ENCODE measurements around the gene ACSF3. TPM values are rescaled to one million over a fixed set of nuclear protein-coding genes. Genes with fewer than 3 reads are reported as not detected.

Gene ACSF3
- total RNA-seq, 2 experiments from 2014 or later, result 57.3 to 62.0 TPM

- DNase-seq, result no peak
- CTCF ChIA-PET, result no interaction called here
- H3K4me1 Mint-ChIP-seq, result peaks cover 48% of the 10 kb centered on the region
- H3K4me3 Mint-ChIP-seq, result no peak overlapping the region
- H3K27ac Mint-ChIP-seq, result no peak overlapping the region
- no peaks in the 10 kb centered on the region for H3K27me3 Mint-ChIP-seq
- POLR2A ChIA-PET, result no interaction called here
- H3K36me3 Mint-ChIP-seq (ENCODE audit: low read depth), result peaks cover 75% of the 10 kb centered on the region
- H3K9me3 Mint-ChIP-seq, result no peaks in the 10 kb centered on the region
Observed at GRCh38 chr16:89104930-89105571, 11.4 kb downstream of the ACSF3 start.

GRCh38 chr16:89105599-89106151 is 12.0 kb downstream of the ACSF3 start:
- no peak for DNase-seq
- peaks cover 71% of the 10 kb centered on the region for H3K36me3 Mint-ChIP-seq (ENCODE audit: low read depth)
- POLR2A ChIA-PET, result no interaction called here

GRCh38 chr16:89106533-89107202 is 13.0 kb downstream of the ACSF3 start:
- no peak overlapping the region for H3K27ac Mint-ChIP-seq
- ChIA-PET POLR2A (interaction anchor here (0.7 kb wide), 1 partner anchor 64 kb away, joined by 4 read pairs; no protein-coding TSS in a partner anchor), CTCF (no interaction called here)
- no peaks in the 10 kb centered on the region for H3K27me3 Mint-ChIP-seq
- no peak for DNase-seq
- peaks cover 32% of the 10 kb centered on the region for H3K4me1 Mint-ChIP-seq
- peaks cover 62% of the 10 kb centered on the region for H3K36me3 Mint-ChIP-seq (ENCODE audit: low read depth)
- H3K9me3 Mint-ChIP-seq, result no peaks in the 10 kb centered on the region
- no peak overlapping the region for H3K4me3 Mint-ChIP-seq

More at GRCh38 chr16:89105599-89106151, 12.0 kb downstream of the ACSF3 start:
- H3K4me1 Mint-ChIP-seq, result peaks cover 42% of the 10 kb centered on the region
- CTCF ChIA-PET, result no interaction called here
- H3K27me3 Mint-ChIP-seq, result no peaks in the 10 kb centered on the region
- H3K9me3 Mint-ChIP-seq, result no peaks in the 10 kb centered on the region
- no peak overlapping the region for H3K27ac Mint-ChIP-seq
- H3K4me3 Mint-ChIP-seq, result no peak overlapping the region

GRCh38 chr16:89107203-89107582 is 13.5 kb downstream of the ACSF3 start:
- Mint-ChIP-seq H3K36me3 (ENCODE audit: low read depth) (peaks cover 57% of the 10 kb centered on the region), H3K4me3 (no peak overlapping the region)
- CTCF ChIA-PET, result no interaction called here

GRCh38 chr16:89108416-89108815 is 14.8 kb downstream of the ACSF3 start:
- Mint-ChIP-seq H3K36me3 (ENCODE audit: low read depth) (peaks cover 46% of the 10 kb centered on the region), H3K27ac (no peak overlapping the region), H3K4me1 (peaks cover 18% of the 10 kb centered on the region), H3K4me3 (no peak overlapping the region), H3K27me3 (no peaks in the 10 kb centered on the region), H3K9me3 (no peaks in the 10 kb centered on the region)
- ChIA-PET POLR2A (no interaction called here), CTCF (interaction anchor here (1.0 kb wide), 1 partner anchor 9 kb away, joined by 3 read pairs; no protein-coding TSS in a partner anchor)
- DNase-seq, result no peak

More at GRCh38 chr16:89107203-89107582, 13.5 kb downstream of the ACSF3 start:
- POLR2A ChIA-PET, result interaction anchor here (0.7 kb wide), 1 partner anchor 64 kb away, joined by 4 read pairs; no protein-coding TSS in a partner anchor
- H3K4me1 Mint-ChIP-seq, result peaks cover 27% of the 10 kb centered on the region
- no peaks in the 10 kb centered on the region for H3K9me3 Mint-ChIP-seq
- H3K27me3 Mint-ChIP-seq, result no peaks in the 10 kb centered on the region
- H3K27ac Mint-ChIP-seq, result peak overlapping the region; percentile 65
- DNase-seq, result no peak

- Mint-ChIP-seq H3K4me1 (peaks cover 35% of the 10 kb centered on the region), H3K9me3 (no peaks in the 10 kb centered on the region), H3K36me3 (ENCODE audit: low read depth) (peaks cover 47% of the 10 kb centered on the region), H3K27ac (no peak overlapping the region), H3K4me3 (no peak overlapping the region), H3K27me3 (no peaks in the 10 kb centered on the region)
- POLR2A ChIA-PET, result no interaction called here
- no peak for DNase-seq
- CTCF ChIA-PET, result interaction anchor here (1.3 kb wide), 1 partner anchor 13 kb away, joined by 3 read pairs; no protein-coding TSS in a partner anchor
Observed at GRCh38 chr16:89110641-89111040, 17.0 kb downstream of the ACSF3 start.

GRCh38 chr16:89111263-89111662 is 17.6 kb downstream of the ACSF3 start:
- H3K4me1 Mint-ChIP-seq, result peaks cover 41% of the 10 kb centered on the region
- no peaks in the 10 kb centered on the region for H3K27me3 Mint-ChIP-seq
- no peak overlapping the region for H3K4me3 Mint-ChIP-seq
- H3K9me3 Mint-ChIP-seq, result no peaks in the 10 kb centered on the region
- ChIA-PET CTCF (interaction anchor here (1.2 kb wide), 1 partner anchor 13 kb away, joined by 3 read pairs; no protein-coding TSS in a partner anchor), POLR2A (no interaction called here)
- H3K36me3 Mint-ChIP-seq (ENCODE audit: low read depth), result peaks cover 50% of the 10 kb centered on the region
- no peak overlapping the region for H3K27ac Mint-ChIP-seq
- DNase-seq, result no peak

- DNase-seq, result no peak
- Mint-ChIP-seq H3K27ac (no peak overlapping the region), H3K9me3 (no peaks in the 10 kb centered on the region), H3K27me3 (no peaks in the 10 kb centered on the region), H3K36me3 (ENCODE audit: low read depth) (peaks cover 49% of the 10 kb centered on the region), H3K4me3 (no peak overlapping the region), H3K4me1 (peaks cover 43% of the 10 kb centered on the region)
- ChIA-PET POLR2A (no interaction called here), CTCF (interaction anchor here (0.6 to 2.3 kb wide), 3 partner anchors 10 to 14 kb away, joined by 3 to 5 read pairs (median 4); no protein-coding TSS in a partner anchor)
Observed at GRCh38 chr16:89112377-89113151, 18.9 kb downstream of the ACSF3 start.

GRCh38 chr16:89113152-89113547 is 19.5 kb downstream of the ACSF3 start:
- Mint-ChIP-seq H3K4me1 (peaks cover 47% of the 10 kb centered on the region), H3K4me3 (no peak overlapping the region), H3K27ac (peak overlapping the region; percentile 72), H3K36me3 (ENCODE audit: low read depth) (peaks cover 50% of the 10 kb centered on the region), H3K9me3 (no peaks in the 10 kb centered on the region), H3K27me3 (no peaks in the 10 kb centered on the region)
- CTCF ChIA-PET, result interaction anchor here (0.6 to 2.3 kb wide), 3 partner anchors 11 to 15 kb away, joined by 3 to 5 read pairs (median 4); no protein-coding TSS in a partner anchor
- DNase-seq, result no peak
- POLR2A ChIA-PET, result no interaction called here

- ChIA-PET CTCF (interaction anchor here (1.8 to 2.3 kb wide), 2 partner anchors 11 to 14 kb away, joined by 4 to 5 read pairs; no protein-coding TSS in a partner anchor), POLR2A (no interaction called here)
- Mint-ChIP-seq H3K36me3 (ENCODE audit: low read depth) (peaks cover 49% of the 10 kb centered on the region), H3K4me1 (peaks cover 47% of the 10 kb centered on the region), H3K9me3 (no peaks in the 10 kb centered on the region), H3K27me3 (no peaks in the 10 kb centered on the region), H3K4me3 (peak overlapping the region; percentile 69), H3K27ac (peak overlapping the region; percentile 96)
- no peak for DNase-seq
Observed at GRCh38 chr16:89113661-89114060, 20.0 kb downstream of the ACSF3 start.

GRCh38 chr16:89114159-89114981 is 20.7 kb downstream of the ACSF3 start:
- POLR2A ChIA-PET, result no interaction called here
- H3K4me3 Mint-ChIP-seq, result peak overlapping the region; percentile 69
- peaks cover 51% of the 10 kb centered on the region for H3K36me3 Mint-ChIP-seq (ENCODE audit: low read depth)
- no peaks in the 10 kb centered on the region for H3K27me3 Mint-ChIP-seq
- H3K27ac Mint-ChIP-seq, result peak overlapping the region; percentile 96
- DNase-seq, result no peak
- peaks cover 50% of the 10 kb centered on the region for H3K4me1 Mint-ChIP-seq
- H3K9me3 Mint-ChIP-seq, result no peaks in the 10 kb centered on the region
- CTCF ChIA-PET, result interaction anchor here (0.6 to 2.3 kb wide), 4 partner anchors 12 to 78 kb away, joined by 3 to 5 read pairs (median 4); no protein-coding TSS in a partner anchor

Measured in activated CD4-positive, alpha-beta T cell treated with anti-CD3 and anti-CD28 coated beads, Interleukin-2, amount 10 ng/mL, durations not matched to agents 7 days and 5 days (primary cell).